Inflammatory macrophage treated with lipopolysaccharide for 1 hour (primary cell): ENCODE data around the gene KCNJ6.

Experiments used
- DNase-seq, 2 donors: peaks; one replicate each; pipeline ENCODE4 v3.0.0-alpha.2; 2020 to 2022

Gene KCNJ6

DNA sequence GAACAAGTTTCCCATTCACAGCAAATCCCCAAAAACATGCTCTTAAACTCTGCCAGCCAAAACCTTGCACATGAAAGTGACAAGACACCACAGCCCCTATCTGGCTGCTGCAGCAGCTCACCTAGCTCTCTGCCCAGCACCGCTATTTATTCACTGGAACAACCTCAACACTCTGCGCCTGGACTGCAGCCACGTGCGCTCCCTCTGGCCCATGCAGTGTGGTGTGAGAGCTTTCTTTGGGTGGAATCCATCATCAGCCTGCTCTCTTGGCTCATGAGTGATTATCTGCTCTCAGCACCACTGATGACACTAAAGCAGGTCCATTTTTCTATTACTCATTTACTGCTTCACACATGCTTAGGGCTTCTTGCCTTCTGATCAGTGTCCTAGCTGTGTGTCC is 11.4 kb downstream of the KCNJ6 start:
- no peak for DNase-seq

DNA sequence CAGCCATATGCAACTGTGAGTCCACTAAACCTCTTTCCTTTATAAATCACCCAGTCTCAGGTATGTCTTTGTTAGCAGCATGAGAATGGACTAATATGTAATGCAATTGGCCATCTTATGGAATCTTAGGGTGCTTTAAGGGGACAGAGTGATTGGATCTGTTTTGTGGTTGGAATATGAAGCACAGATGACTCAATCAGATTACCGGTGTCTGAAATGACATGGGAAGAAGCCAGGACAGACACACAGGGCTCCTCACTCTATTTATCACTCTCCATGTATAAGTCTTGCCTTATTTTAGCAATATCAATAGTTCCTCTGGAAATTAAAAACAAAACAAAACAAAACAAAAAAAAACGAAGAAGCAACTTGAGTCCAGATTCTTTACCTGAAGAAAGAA is 12.9 kb downstream of the KCNJ6 start:
- no peak for DNase-seq

- no peak for DNase-seq
These were observed 17.1 kb downstream of the KCNJ6 start for GRCh38 chr21:37899146-37899545.

DNA sequence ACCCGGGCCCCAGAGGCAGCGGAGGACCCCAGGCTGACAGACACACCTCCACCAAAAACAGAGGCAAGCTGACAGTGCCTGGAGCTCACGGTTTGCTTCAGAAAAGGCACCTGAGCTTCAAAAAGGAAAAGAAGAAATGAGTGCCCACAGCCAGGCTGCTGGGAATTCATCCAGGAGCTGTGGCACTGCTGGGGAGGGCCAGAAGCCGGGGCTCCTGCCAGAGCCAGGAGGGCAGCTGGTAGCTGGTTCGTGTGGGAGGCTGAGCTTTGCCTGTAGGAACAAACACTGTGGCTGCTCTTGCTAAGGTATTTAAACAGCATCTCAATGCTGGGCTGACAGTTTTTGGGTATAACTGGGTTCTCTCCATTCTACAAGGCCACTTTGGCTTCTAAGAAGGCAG is 19.5 kb downstream of the KCNJ6 start:
- no peak for DNase-seq

DNA sequence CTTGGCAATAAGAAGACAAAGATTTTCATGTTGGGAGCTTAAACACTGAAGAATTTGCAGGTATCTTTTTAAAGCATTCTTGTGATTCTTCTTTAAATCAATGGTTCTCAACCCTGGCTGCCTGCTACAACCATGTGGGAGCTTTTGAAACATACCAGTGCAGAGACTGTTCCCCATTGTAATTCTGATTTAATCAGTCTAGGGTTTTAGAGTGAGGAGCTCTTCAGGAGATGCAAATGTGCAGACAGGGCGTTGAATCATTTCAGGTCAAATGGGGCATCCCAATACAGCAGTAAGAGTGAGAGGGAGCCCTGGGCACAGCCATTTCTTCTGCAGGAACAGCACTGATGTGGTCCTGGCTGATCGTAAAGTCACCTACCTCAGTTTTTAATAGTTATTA is 24.3 kb downstream of the KCNJ6 start:
- DNase-seq, result no peak

GRCh38 chr21:37888659-37889058 is 27.6 kb downstream of the KCNJ6 start:
- DNase-seq, result no peak

DNA sequence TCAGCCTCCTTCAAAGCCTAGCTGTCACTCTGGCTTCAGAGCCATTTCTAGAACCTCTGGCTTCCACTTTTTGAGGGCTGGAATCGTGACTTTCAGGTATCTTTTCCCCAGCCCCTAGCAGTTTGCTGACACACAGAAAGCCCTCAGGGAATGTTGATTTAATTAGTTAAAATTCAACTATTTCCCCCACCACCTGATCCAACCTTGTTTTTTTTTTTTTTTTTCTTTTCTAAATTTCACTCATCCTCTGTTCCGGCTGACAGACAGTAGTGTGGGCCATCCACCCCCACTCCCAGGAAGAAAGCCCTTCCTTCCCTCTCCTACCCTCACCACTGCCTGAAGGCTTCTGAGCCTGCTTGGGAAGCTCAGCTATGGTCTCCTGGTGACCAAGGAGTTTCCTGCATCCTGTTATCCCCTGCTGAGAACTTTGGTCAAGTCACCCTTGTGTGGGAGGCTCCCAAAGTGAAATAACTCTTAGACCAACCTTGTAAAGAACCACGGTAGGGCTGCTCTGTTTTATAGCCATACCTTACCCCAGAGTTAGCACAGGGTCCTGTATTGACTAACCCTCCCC is 29.4 kb downstream of the KCNJ6 start:
- DNase-seq, result no peak

DNA sequence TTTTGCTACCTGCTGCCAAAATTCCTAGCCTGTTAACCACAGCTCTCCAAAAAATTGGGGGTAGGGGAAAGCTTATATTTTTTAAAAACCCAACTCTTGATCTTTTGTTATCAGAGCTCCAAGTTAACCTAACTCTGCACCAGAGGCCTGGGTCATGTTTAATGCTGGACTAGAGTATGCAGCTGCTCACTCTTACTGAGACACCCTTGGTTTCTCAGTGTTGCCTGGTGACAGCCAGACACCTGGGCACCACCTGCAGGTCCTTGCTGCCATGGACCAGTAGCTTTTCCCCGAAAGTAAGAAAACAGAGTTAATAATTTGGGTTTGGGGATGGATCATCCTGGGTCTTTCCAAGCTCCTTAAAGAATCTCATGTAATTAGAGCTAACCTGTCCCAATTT is 30.1 kb downstream of the KCNJ6 start:
- no peak for DNase-seq

DNA sequence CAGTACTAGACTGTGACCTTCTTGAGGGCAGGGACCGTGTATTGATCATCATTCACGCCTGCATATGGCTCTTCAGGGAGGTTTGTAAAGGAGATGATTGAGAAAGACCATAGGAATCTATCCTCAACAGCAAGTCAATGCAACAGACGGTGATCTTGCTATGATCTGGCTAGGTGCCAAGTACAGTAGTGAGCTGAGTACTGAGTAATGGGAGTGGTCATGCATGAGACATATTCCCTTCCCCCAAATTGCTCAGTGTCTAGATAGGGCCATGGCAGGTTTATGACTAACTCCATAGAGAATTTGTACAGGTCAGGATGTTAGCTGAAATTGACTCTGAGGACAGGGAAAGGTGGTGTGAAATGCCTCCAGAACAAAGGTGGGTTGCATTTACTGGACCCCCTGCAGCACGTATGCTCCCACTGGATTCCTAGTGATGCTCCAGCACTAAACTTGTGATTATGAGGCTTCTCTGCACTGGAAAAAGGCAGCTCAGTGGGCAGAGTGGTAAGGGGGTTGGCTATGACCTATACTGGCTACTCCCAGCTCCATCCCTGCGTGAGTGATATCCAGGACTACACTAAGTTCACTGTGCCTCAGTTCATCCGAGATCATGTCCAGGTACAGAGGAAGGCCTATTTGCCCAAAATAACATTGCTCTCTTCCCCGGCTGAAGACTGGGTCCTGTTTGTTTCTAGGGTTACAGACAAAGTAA is 37.2 kb downstream of the KCNJ6 start:
- DNase-seq, result no peak

- DNase-seq, result no peak
These were observed 38.2 kb downstream of the KCNJ6 start for GRCh38 chr21:37877888-37878684.

- no peak for DNase-seq
These were observed 39.1 kb downstream of the KCNJ6 start for GRCh38 chr21:37877171-37877570.

DNA sequence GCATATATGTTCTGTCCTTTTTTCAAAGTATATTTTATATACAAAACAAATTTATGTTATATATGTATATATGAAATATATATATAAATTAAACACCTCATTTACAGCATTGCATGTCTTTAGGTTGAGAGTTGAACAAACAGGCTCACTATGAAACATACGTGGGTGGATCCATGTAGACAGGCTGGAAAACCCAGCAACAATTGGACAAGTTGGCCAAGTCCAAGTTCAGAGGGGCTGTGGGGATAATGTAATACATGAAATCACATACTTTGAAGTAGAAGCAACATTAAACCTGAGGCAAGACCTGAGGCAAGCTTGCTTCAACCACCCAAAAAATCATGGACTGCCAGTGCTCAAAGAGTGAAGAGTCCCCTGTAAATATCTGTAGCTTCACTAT is 39.7 kb downstream of the KCNJ6 start:
- peak; percentile 76 to 81 for DNase-seq

DNA sequence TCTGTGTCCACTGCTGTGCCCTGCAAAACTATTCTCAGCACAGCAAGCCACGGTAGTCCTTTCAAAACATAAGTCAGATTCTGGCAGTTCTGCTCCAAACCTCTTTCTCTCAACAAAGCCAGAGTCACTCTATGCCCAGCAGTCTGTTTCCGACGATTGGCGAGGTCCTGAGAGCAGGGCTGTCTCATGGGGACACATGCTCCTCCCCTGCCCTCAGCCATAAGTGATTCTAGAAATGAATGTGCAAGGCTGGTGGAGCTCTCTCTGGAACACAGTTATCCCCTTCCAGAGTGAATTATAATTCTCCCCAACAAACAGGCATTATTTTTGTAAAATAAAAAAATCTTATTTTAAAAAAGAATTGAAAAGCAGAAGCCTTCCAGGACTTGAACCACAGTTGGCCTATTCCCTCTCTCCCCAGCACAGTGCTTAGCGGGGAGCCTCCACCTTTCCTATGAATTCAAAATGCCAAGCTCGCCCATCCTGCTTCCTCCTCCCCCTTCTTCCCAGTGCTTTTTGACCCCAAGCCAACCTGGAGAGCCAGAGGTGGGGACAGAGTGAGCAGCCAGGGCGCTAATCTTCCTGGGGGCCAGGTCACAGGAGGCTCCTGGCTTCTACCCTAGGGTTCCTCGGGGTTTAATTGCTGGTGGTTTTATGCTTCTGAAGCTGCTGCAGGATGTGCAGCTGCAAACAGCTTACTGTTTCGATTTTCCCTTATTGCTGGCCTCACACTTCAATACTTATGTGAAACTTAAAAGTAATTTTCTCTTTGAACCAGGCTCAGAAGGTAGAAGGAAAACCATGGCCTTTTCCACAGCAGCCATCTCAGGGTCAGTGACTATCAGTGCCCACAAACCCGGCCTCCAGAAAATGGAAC is 41.1 kb downstream of the KCNJ6 start:
- DNase-seq, result no peak

DNA sequence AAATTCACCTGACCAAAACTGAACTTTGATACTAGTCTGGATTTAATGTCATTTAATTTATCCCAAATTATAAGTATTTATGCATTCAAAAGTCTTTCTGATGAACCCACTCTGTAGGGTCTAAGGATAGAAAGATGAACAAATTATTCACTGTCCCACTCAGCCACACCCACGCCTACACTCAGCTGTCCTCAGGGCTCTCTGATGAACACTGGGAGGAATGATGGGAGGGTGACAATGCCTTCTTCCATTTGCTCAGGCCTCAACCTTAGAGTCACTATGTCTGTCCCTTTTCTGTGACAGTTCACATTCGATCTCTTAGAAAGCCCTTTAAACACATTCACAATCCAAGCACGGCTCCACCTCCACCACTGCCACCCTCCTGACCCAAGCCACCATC is 41.8 kb downstream of the KCNJ6 start:
- DNase-seq, result no peak

- no peak for DNase-seq
These were observed 42.6 kb downstream of the KCNJ6 start for GRCh38 chr21:37873655-37874054.

DNA sequence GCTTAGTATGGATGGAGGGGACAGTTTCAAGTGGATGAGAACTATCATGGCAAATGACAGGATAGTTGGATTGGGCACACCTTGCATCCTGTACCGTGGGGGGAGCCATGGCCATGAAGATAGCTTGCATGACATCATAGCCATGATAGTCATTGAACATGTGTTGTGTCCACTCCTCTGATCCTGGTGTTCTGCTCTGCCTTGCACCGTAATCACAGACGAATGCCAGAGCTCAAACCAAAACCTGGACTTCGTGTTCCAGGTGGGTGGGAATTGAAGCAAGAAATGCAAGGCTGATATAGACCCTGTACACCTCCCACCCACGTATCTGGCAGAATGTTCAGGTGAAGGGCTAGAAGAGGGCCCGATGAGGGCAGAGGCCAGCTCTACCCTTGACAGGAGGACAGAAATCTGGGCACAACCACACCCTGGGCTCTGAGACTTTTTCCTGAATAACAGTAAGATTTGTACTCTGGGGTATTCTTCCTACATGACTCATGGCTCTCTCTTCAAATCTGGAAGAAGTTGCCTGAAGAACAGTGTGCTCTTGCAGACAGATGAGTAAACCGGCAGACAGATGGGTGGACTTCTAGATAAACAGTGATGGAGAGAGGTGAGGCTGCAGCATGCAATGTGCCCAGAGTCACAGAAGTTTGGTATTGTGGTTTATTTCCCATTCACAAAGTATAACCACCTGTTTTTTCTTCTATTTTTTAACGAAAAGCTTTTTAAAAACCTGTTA is 45.0 kb downstream of the KCNJ6 start:
- no peak for DNase-seq

- no peak for DNase-seq
These were observed 46.0 kb downstream of the KCNJ6 start for GRCh38 chr21:37870221-37870620.

- no peak for DNase-seq
These were observed 46.6 kb downstream of the KCNJ6 start for GRCh38 chr21:37869661-37870060.

DNA sequence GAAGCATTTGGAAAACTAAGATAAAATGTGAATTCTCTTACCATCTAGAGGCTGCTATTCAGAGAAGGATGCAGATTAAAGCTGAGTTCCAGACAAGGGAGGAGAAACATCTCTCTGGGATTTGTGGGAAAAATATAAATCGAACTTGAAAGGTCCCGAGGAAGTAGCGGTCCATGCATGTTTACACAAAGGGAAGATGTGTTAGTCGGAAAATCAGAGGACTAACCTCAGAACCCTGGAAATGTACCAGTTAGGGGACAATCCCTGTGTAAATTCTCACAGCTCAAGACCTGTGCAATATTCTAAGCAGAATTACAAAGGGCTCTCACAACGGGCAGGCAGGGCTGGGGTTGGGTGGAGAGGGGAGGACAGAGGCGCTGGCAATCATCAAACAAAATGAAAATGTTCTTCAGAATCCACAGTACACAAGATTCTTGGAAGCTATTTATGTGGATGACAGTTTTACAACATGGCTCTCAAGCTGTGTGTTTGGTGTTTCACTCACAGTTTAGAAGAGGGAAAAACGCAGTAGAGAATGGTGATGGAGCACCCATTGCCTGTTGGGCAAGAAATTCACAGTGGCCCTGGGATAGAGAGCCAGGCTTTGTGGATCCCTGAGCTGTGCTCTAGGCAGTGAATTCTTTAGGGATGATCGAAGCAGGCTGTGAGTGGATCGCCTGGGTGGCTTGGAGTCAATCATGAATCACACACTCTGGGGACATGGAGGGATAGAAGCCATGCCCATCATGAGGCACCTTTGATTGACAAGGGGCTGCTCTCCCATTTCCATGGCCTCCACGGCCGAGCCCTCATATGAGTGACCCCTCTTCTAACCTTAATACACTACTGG is 47.6 kb downstream of the KCNJ6 start:
- DNase-seq, result no peak

GRCh38 chr21:37866027-37866426 is 50.2 kb downstream of the KCNJ6 start:
- DNase-seq, result peak; percentile 92

DNA sequence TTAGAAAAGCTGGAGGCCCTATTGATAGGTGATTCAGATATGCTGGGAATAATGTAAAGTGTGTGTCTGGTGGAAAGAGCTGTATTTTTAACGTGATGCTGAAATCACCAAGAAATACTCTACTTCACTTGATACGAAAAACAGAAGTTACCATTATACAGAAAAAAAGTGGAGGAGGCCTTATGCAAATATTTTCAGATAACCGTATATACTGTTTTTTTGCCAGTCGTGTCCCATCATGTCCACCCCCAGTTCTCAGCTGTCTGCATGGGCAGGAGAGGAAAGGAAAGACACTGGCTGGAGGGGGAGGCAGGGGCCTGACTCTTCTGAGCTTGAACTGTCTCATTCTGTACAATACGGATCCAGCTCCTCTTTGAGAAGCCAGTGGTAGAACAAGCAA is 51.1 kb downstream of the KCNJ6 start:
- peak; percentile 71 to 80 for DNase-seq
